Progenitor cell of endocrine pancreas (in vitro differentiated cells): ENCODE data around the gene RNF144B. TPM values are rescaled to one million over a fixed set of nuclear protein-coding genes. Genes with fewer than 3 reads are reported as not detected.

Experiments
- DNase-seq: peaks from one replicate; pipeline ENCODE4 v3.0.0; 2021; ENCODE audit warnings: low spot score; ENCODE audit not compliant: unreplicated experiment
- H3K27ac Mint-ChIP-seq: 2 replicates; pipeline ENCODE4 v1.8.0; 2021; ENCODE audit warnings: mild to moderate bottlenecking, moderate library complexity, mixed read lengths
- H3K27me3 Mint-ChIP-seq: 2 replicates; pipeline ENCODE4 v1.8.0; 2021; ENCODE audit warnings: mixed read lengths
- H3K36me3 Mint-ChIP-seq: 2 replicates; pipeline ENCODE4 v1.8.0; 2022; ENCODE audit warnings: mixed read lengths; ENCODE audit not compliant: insufficient read depth
- H3K4me1 Mint-ChIP-seq: 2 replicates; pipeline ENCODE4 v1.8.0; 2021; ENCODE audit warnings: low read depth, mixed read lengths
- H3K4me3 Mint-ChIP-seq: 2 replicates; pipeline ENCODE4 v1.8.0; 2021; ENCODE audit warnings: low read depth, mild to moderate bottlenecking, moderate library complexity, mixed read lengths
- H3K9me3 Mint-ChIP-seq: 2 replicates; pipeline ENCODE4 v1.8.0; 2021; ENCODE audit warnings: low read depth, mixed read lengths
- CTCF ChIP-seq: fragments of 200-600 bp; sonication (generic); IDR thresholded peaks from one replicate; pipeline ENCODE4 v1.5.0; 2021; ENCODE audit warnings: antibody characterized with exemption, mild to moderate bottlenecking; ENCODE audit not compliant: unreplicated experiment
- total RNA-seq: library from RNA; stranded (reverse); gene quantifications from 2 replicates; pipeline ENCODE4 v1.2.1, GENCODE V29; 2021

RNF144B gene
- total RNA-seq, 1 donor from 2014 or later, result 3.1 TPM

GRCh38 chr6:18514180-18514579 lies 127.0 kb downstream of the RNF144B start:
- peaks cover 1% of the 10 kb centered on the region for H3K4me1 Mint-ChIP-seq
- H3K4me3 Mint-ChIP-seq, result no peak overlapping the region
- no peak for DNase-seq
- no peaks in the 10 kb centered on the region for H3K9me3 Mint-ChIP-seq
- no peaks in the 10 kb centered on the region for H3K27me3 Mint-ChIP-seq
- H3K36me3 Mint-ChIP-seq, result no peaks in the 10 kb centered on the region
- no peak for TF ChIP-seq CTCF
- no peak overlapping the region for H3K27ac Mint-ChIP-seq

GRCh38 chr6:18515767-18516166 lies 128.6 kb downstream of the RNF144B start:
- TF ChIP-seq CTCF, result no peak
- no peak overlapping the region for H3K27ac Mint-ChIP-seq
- H3K4me3 Mint-ChIP-seq, result no peak overlapping the region
- no peaks in the 10 kb centered on the region for H3K9me3 Mint-ChIP-seq
- no peaks in the 10 kb centered on the region for H3K36me3 Mint-ChIP-seq
- no peak for DNase-seq
- H3K27me3 Mint-ChIP-seq, result no peaks in the 10 kb centered on the region
- peaks cover 3% of the 10 kb centered on the region for H3K4me1 Mint-ChIP-seq

Other genes with a start within 250 kb of the RNF144B start
- 8.2 and 9.3 TPM in 2 replicates for gene TPMT, start 232.3 kb upstream of the RNF144B start, total RNA-seq
- 19.5 and 21.7 TPM in 2 replicates for gene KDM1B, start 231.9 kb upstream of the RNF144B start, total RNA-seq
- 114 and 120 TPM in 2 replicates for gene DEK, start 122.8 kb upstream of the RNF144B start, total RNA-seq